Small intestine (tissue), 7 donors: ENCODE measurements around the gene TRPM3. TPM values are rescaled to one million over a fixed set of nuclear protein-coding genes. Genes with fewer than 3 reads are reported as not detected.

Experiments
- DNase-seq, 2 donors: peaks; one replicate each; pipeline versions ENCODE4 v3.0.0 to v3.0.0-alpha.2; 2013
- FAIRE-seq: peaks from 2 replicates; lab custom pipeline; 2012; peaks lifted over from hg19 to GRCh38; lab: Jason Lieb, UNC
- H3K27ac ChIP-seq, 3 donors: one replicate each; pipeline ENCODE4 v1.5.1; 2013; ENCODE audit warnings: low read length in 2 of 3, mild to moderate bottlenecking in 2 of 3, control low read depth in 1 of 3, inconsistent platforms in 1 of 3, low read depth in 1 of 3, moderate library complexity in 1 of 3
- H3K27me3 ChIP-seq, 3 donors: one replicate each; pipeline ENCODE4 v1.6.1; 2013; ENCODE audit warnings: low read length in 3 of 3, inconsistent platforms in 1 of 3; ENCODE audit not compliant: control insufficient read depth in 3 of 3, insufficient read depth in 3 of 3
- H3K36me3 ChIP-seq, 3 donors: one replicate each; pipeline ENCODE4 v1.6.1; 2013; ENCODE audit warnings: low read length in 3 of 3, inconsistent platforms in 1 of 3, low read depth in 1 of 3, mild to moderate bottlenecking in 1 of 3, moderate library complexity in 1 of 3; ENCODE audit not compliant: control insufficient read depth in 3 of 3, insufficient read depth in 2 of 3
- H3K4me1 ChIP-seq, 3 donors: one replicate each; pipeline ENCODE4 v1.6.1; 2013; ENCODE audit warnings: low read length in 2 of 3, inconsistent platforms in 1 of 3, low read depth in 1 of 3, mild to moderate bottlenecking in 1 of 3, moderate library complexity in 1 of 3; ENCODE audit not compliant: control insufficient read depth in 3 of 3, insufficient read depth in 2 of 3
- H3K4me3 ChIP-seq, 3 donors: one replicate each; pipeline ENCODE4 v1.5.1; 2013; ENCODE audit warnings: low read length in 3 of 3, control low read depth in 1 of 3, inconsistent platforms in 1 of 3, low read depth in 1 of 3, mild to moderate bottlenecking in 1 of 3, moderate library complexity in 1 of 3
- H3K9me3 ChIP-seq, 2 donors: one replicate each; pipeline ENCODE4 v1.6.1; 2013; ENCODE audit warnings: low read depth in 1 of 2, low read length in 1 of 2; ENCODE audit not compliant: control insufficient read depth in 2 of 2, insufficient read depth in 1 of 2
- WGBS, 3 donors: extraction: QIAGEN DNeasy Blood & Tissue Kit; methylation state at CpG; one replicate each; pipeline ENCODE4 v1.1.7; 2013; 5-methylcytosine and 5-hydroxymethylcytosine counted together
- polyA plus RNA-seq, 4 donors: library from polyadenylated mRNA; stranded (reverse) in 3 of 4; unstranded in 1 of 4; fragments of 200-250 nt in 3 of 4; fragments of 120-200 nt in 1 of 4; gene quantifications; one replicate each; pipeline versions ENCODE4 v1.2.1 to v1.2.3, GENCODE V29; 2013
- donor health status: healthy with polysubstance abuse.
- donor health status: control.
- donor health status: control.
- donor health status: Bipolar disorder and iron deficiency.
- donor health status: healthy.

TRPM3 gene
- polyA plus RNA-seq, 4 donors, result 0.15 to 2.5 (median 0.78) TPM

DNA sequence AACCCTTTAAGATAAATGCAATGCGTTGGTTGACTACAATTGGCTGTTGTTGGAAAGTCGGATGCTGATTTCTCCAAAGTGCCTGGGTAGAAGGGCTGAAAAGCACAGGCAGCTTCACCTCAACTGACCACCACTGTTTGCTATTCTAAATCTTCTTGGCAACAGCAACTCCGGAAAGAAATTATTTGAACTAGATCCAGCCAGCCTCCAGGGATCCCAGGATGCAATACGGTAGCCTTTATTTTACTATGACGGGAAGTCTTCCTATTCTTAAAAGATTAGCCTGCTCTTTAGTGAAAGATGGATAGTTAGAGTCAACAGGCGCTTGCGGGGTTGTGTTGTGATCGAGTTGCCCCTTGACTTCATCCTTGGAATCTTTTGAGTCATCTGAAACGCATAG, 628.4 kb downstream of the TRPM3 start:
- H3K4me3 ChIP-seq, result no peak overlapping the region
- no peak for FAIRE-seq
- H3K36me3 ChIP-seq, result no peaks in the 10 kb centered on the region
- peaks cover 0 to 4% (median 0%) of the 10 kb centered on the region in 3 donors for H3K4me1 ChIP-seq
- no peaks in the 10 kb centered on the region for H3K27me3 ChIP-seq
- no peak overlapping the region for H3K27ac ChIP-seq
- WGBS, 3 donors, result 73 to 88% (median 86%) methylated on average over 9 of the region's 9 CpGs
- no peaks in the 10 kb centered on the region for H3K9me3 ChIP-seq
- DNase-seq, result no peak

DNA sequence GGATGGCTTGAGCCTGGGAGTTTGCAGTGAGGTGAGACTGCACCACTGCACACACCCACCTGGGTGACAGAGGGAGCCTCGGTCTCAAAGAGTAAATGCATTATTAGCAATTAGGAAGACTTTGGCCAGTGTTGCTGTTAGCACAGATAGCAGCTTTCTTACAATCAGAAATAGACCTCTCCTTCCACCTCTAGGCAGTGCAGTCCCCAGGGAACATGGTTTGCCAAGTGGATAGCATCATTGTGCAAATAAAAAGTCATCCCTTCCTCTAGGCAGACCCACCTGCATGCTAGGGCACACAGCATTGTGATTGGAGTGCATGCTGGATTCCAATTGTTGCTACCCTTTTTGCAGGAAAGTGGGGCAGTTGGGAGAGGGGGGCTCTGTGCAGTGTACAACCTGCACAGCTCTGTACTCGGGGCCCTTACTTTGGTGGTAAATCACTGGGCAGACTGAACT, 629.1 kb downstream of the TRPM3 start:
- Histone ChIP-seq H3K9me3 (no peaks in the 10 kb centered on the region), H3K4me3 (no peak overlapping the region), H3K4me1 (peaks cover 0 to 4% (median 0%) of the 10 kb centered on the region in 3 donors), H3K27ac (no peak overlapping the region), H3K36me3 (no peaks in the 10 kb centered on the region), H3K27me3 (no peaks in the 10 kb centered on the region)
- FAIRE-seq, result no peak
- DNase-seq, result peak; percentile 12 to 68
- WGBS, 3 donors, result 23 to 58% (median 25%) methylated on average over 2 of the region's 2 CpGs

DNA sequence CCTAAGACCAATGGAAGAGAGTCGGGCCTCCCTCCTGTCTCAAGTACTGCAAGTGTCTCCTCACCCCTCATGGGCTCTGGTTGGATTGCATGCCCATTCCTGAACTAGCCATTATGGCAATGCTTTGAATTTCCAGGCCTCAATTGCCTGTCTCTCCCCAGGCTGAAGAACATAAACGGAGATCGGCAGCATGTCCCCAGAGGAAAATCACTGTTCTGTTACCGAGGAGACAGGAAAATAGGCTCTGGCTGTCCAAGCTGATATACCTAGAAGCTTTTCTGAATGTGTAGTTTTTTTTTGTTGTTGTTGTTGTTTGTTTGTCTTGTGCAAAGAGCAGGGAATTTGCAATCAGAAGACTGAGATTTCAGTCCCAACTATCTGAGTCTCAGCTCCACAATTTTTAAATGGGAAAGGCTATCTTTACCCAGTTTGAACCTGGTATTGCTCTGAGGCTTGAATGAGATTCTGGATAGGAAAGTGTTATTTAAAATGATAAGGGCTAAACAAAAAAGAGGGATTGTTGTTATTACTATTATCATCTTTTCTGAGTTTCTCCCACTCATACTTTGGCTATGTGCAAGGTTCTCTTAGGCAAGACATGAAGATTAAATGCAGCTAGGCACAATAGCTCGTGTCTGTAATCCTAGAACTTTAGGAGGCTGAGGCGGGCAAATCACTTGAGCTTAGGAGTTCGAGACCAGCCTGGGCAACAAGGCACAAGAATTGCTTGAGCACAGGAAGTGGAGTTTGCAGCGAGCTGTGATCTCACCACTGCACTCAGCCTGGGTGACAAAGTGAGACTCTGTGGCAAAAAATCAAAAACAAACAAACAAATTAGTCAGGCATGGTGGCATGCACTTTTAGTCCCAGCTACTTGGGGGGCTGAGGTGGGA, 629.7 kb downstream of the TRPM3 start:
- Histone ChIP-seq H3K4me3 (no peak overlapping the region), H3K9me3 (no peaks in the 10 kb centered on the region), H3K36me3 (no peaks in the 10 kb centered on the region), H3K4me1 (peaks cover 0 to 4% (median 0%) of the 10 kb centered on the region in 3 donors), H3K27ac (no peak overlapping the region), H3K27me3 (no peaks in the 10 kb centered on the region)
- WGBS, 3 donors, result 74 to 80% (median 76%) methylated on average over 8 of the region's 8 CpGs
- FAIRE-seq (no peak), DNase-seq (no peak)

DNA sequence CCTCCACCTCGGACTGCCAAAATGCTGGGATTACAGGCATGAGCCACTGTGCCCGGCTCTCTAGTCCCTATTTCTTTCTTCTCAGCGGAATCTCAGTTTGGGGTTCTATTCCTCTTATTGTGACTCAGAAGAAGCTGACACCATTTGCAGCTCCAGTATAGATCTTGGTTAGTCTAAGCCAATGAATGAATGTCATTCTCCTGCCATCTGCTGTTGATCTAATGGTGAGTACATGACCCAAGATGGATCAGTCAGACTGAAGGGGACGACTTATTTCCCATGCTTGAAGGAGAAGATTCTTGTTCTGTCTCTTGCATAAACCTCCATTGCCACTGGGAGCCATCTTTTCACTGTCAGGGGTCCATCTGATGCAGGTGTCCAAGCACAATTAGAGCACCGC, 630.9 kb downstream of the TRPM3 start:
- Histone ChIP-seq H3K9me3 (no peaks in the 10 kb centered on the region), H3K4me1 (peaks cover 0 to 4% (median 0%) of the 10 kb centered on the region in 3 donors), H3K36me3 (no peaks in the 10 kb centered on the region), H3K4me3 (no peak overlapping the region), H3K27me3 (no peaks in the 10 kb centered on the region), H3K27ac (no peak overlapping the region)
- DNase-seq (peak in 1 of 2 donors; percentile 26), FAIRE-seq (no peak)
- WGBS, 3 donors, result 91 to 95% (median 95%) methylated on average over 5 of the region's 5 CpGs

DNA sequence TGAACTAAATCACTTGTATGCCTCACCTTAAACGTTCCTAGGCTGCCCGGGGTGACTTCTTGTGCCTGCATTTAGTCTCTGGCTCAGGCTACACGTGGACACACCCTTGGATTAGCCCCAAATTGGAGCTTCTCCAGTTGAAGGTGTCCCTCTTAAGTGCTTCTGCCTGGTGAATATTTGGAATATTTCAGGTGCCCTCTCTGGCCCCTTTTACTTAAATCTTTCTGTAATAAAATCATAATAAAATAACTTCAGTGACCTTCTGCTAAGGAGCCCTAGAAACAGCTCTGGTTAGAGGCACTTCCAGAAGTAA, 632.7 kb downstream of the TRPM3 start:
- DNase-seq, result no peak
- Histone ChIP-seq H3K27me3 (peaks cover 0 to 2% (median 0%) of the 10 kb centered on the region in 3 donors), H3K4me1 (peaks cover 0 to 4% (median 0%) of the 10 kb centered on the region in 3 donors), H3K9me3 (no peaks in the 10 kb centered on the region), H3K27ac (no peak overlapping the region), H3K4me3 (no peak overlapping the region), H3K36me3 (no peaks in the 10 kb centered on the region)
- WGBS, 3 donors, result 5 to 31% (median 15%) methylated on average over 3 of the region's 3 CpGs
- FAIRE-seq, result no peak

DNA sequence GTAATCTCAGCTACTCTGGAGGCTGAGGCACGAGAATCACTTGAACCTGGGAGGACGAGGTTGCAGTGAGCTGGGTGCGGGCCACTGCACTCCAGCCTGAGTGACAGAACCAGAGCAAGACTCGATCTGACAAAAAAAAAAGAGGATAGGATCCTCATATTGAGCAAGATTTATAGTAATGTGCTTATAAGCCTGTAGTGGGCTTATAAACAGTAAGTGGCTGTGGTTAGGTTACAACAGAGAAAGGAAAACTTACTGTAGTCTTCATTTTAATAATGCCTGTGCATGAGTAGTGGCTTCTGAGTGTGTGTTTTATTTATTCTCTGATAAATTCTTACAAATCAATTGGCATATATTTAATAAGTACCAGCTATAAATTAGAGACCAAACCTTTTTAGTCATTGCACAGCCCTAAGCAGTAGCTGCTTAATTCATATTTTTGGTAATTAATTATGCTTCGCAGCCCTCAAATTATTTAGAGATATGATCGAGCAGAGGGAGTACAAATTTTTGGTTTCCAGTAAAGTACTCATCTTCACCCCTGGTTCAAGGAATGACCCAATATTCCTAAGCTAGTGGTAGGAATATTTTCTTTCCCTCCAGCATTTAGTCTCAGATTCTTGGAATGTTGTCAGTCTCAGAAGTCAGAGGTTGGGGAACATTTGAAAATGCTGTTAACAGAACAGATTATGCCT, 633.2 kb downstream of the TRPM3 start:
- H3K4me3 ChIP-seq, result no peak overlapping the region
- H3K27ac ChIP-seq, result no peak overlapping the region
- H3K9me3 ChIP-seq, result no peaks in the 10 kb centered on the region
- no peak for FAIRE-seq
- 82 to 87% (median 86%) methylated on average over 6 of the region's 6 CpGs for WGBS, 3 donors
- DNase-seq, result no peak
- H3K27me3 ChIP-seq, result peaks cover 0 to 4% (median 0%) of the 10 kb centered on the region in 3 donors
- H3K36me3 ChIP-seq, result no peaks in the 10 kb centered on the region
- peaks cover 0 to 4% (median 0%) of the 10 kb centered on the region in 3 donors for H3K4me1 ChIP-seq

DNA sequence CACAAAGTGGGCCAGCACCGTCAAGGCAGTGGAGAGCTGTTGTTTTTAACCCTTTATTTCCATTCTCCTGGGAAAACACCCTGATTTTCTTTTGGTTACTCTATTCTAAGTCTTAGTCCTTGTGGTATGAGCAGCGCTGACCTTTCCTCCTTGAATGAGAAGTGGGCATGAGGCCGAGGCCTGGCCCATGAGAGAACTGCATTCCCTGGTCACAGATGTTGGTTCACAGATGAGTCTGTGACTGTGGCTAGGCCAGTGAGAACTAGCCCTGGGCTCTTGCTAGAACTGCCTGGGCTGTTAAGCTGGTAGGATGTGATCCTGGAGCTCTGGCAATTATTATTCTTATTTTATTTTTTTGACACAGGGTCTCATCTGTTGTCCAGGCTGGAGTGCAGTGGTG, 635.3 kb downstream of the TRPM3 start:
- 71 to 82% (median 80%) methylated on average over 3 of the region's 3 CpGs for WGBS, 3 donors
- DNase-seq (no peak), FAIRE-seq (no peak)
- Histone ChIP-seq H3K36me3 (no peaks in the 10 kb centered on the region), H3K27ac (peak overlapping the region in 1 of 3 donors; percentile 48), H3K9me3 (no peaks in the 10 kb centered on the region), H3K4me3 (no peak overlapping the region), H3K4me1 (peaks cover 0 to 5% (median 0%) of the 10 kb centered on the region in 3 donors), H3K27me3 (peaks cover 0 to 5% (median 0%) of the 10 kb centered on the region in 3 donors)

DNA sequence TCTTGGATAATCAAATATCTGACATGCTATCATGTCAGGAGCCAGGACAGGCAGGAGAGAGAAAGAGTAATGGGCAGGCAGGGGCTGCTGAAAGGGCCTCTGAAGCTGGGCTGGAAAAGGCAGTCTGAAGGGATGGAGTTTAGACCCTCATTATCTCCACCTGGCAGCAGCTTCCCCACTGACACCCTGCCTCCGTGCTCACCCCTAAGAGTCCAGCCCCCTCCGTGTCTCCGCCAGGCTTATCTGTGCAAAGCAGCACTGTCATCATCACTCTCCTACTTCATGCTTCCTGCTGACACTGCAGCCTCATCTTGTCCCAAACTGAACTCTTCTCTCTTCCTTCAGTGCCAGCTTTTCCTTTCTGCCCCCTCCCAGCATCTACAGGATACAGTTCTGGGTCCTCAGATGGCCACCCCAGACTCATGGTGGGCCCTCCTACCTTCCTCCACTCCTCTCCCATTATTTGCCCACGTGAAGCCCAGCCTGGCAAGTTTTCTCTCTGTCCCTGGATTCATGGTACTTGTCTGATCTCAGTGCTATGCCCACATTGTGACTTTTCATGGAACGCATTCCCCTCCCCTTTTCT, 636.1 kb downstream of the TRPM3 start:
- FAIRE-seq (no peak), DNase-seq (no peak)
- Histone ChIP-seq H3K27me3 (peaks cover 0 to 5% (median 0%) of the 10 kb centered on the region in 3 donors), H3K36me3 (no peaks in the 10 kb centered on the region), H3K4me1 (peaks cover 0 to 8% (median 0%) of the 10 kb centered on the region in 3 donors), H3K4me3 (no peak overlapping the region), H3K9me3 (no peaks in the 10 kb centered on the region), H3K27ac (peak overlapping the region in 1 of 3 donors; percentile 73)
- WGBS, 3 donors, result 61 to 73% (median 71%) methylated on average over 5 of the region's 5 CpGs
